Stimulated activated naive CD8-positive, alpha-beta T cell treated with anti-CD3 and anti-CD28 coated beads, Interleukin-15, amount 100 ng/mL, for 72 hours (primary cell): ENCODE data around the gene SMG6.

Experiments used
- ATAC-seq: fragments of 150-1000 bp; cut with Tn5 transposase; 2 replicates; pipeline ENCODE4 v1.10.0; 2021; ENCODE audit warnings: mild to moderate bottlenecking, moderate library complexity
- DNase-seq, 2 donors: peaks; one replicate each; pipeline ENCODE4 v3.0.0; 2021 to 2022
- H3K27ac Mint-ChIP-seq, 2 donors: one replicate each; pipeline ENCODE4 v1.8.0; 2022; ENCODE audit warnings: mild to moderate bottlenecking in 2 of 2, mixed read lengths in 2 of 2, moderate library complexity in 2 of 2
- H3K27me3 Mint-ChIP-seq: one replicate; pipeline ENCODE4 v1.8.0; 2022; ENCODE audit warnings: mixed read lengths
- H3K4me1 Mint-ChIP-seq: one replicate; pipeline ENCODE4 v1.8.0; 2022; ENCODE audit warnings: mild to moderate bottlenecking, mixed read lengths
- H3K4me3 Mint-ChIP-seq, 2 donors: one replicate each; pipeline ENCODE4 v1.8.0; 2022; ENCODE audit warnings: mild to moderate bottlenecking in 2 of 2, mixed read lengths in 2 of 2, moderate library complexity in 1 of 2
- H3K9me3 Mint-ChIP-seq, 2 donors: one replicate each; pipeline ENCODE4 v1.8.0; 2022; ENCODE audit warnings: mixed read lengths in 2 of 2

The SMG6 gene

DNA sequence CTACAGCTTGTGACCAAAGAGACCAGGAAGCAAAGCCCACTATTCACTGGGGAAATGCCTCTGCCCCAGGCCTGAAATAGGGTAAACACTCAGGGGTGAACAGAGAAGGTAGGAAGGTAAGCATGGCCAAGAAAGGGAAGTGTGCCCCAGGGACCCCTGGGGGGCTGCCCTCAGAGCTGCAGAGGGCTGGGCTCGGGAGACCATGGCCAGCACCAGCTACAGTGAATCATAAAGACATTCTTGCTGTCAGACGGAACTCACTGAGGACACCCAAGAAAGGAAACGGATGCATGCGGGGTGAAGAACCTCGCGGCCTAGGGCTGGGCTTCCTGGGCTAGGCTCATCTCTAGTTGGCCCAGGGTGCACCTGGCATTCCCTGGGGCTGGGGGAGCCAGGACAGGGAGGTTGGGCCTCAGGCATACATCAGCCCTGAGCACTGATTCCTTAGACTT, 239.0 kb downstream of the SMG6 start:
- no peak for DNase-seq
- Mint-ChIP-seq H3K9me3 (no peaks in the 10 kb centered on the region), H3K4me1 (peaks cover 86% of the 10 kb centered on the region), H3K4me3 (peak overlapping the region in 1 of 2 donors; percentile 9), H3K27me3 (no peaks in the 10 kb centered on the region), H3K27ac (peak overlapping the region in 1 of 2 donors; percentile 74)
- ATAC-seq = no peak

DNA sequence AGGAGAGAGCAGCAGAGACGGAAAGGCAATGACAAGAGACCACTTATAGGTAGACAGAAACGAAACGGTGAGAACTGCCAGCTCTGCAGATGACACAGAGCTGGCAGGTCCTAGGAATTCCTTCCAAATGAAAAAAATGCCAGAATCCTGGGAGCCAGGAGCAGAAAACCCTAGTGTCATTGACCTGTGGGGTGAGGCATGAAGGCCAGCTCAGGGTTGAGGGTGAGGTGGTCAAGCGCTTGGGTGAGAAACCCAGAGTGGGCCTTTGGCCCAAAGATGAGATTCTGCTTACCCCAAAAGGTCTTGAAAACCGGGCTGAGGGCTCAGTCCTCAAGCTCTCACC, 239.5 kb downstream of the SMG6 start:
- ATAC-seq (no peak), DNase-seq (no peak)
- Mint-ChIP-seq H3K27ac (peak overlapping the region in 1 of 2 donors; percentile 74), H3K9me3 (no peaks in the 10 kb centered on the region), H3K27me3 (no peaks in the 10 kb centered on the region), H3K4me1 (peaks cover 86% of the 10 kb centered on the region), H3K4me3 (no peak overlapping the region)

DNA sequence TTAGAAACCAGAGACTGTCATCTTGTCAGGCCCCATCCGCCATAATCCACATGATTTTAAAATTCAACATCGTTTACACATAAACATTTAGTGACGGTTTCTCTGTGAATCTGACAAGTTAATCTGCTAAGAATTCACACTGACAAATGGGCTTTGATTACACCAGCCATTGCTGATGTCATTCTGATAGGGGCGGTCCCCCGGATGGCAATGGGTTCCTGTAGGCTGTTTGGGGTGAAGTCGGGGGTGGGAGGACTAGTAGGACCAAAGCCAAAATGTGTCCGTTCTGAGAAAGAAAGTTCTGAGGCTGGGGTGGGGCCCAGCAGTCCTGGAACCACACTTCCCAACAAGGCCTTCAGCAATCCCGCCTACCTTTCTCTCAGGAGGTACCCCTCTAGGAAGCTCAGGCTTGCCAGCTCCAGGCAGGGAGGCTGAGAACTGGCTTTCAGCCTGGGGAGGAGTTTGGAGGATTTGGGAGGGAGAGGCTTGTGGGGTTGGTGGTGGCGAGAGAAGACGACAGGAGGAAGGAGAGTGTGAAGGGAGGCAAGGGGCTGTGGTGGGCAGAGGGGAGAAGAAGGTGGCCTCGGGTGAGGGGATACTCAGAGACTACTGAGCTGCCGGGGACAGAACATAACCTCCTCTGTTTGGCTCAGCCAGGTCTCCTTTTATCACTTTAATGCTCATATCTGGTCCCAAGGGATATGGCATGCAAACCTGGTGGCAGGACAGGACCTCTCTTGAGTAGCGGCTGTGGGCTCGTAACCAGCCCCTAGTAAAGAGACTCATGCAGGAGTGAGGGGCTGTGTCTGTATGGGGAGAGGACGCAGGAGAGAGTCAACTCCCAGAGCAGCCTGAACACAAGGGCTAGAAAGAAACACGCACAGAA, 240.1 kb downstream of the SMG6 start:
- H3K9me3 Mint-ChIP-seq = no peaks in the 10 kb centered on the region
- DNase-seq (no peak), ATAC-seq (no peak)
- peaks cover 80% of the 10 kb centered on the region for H3K4me1 Mint-ChIP-seq
- H3K27me3 Mint-ChIP-seq = no peaks in the 10 kb centered on the region
- no peak overlapping the region for H3K4me3 Mint-ChIP-seq
- H3K27ac Mint-ChIP-seq = no peak overlapping the region

DNA sequence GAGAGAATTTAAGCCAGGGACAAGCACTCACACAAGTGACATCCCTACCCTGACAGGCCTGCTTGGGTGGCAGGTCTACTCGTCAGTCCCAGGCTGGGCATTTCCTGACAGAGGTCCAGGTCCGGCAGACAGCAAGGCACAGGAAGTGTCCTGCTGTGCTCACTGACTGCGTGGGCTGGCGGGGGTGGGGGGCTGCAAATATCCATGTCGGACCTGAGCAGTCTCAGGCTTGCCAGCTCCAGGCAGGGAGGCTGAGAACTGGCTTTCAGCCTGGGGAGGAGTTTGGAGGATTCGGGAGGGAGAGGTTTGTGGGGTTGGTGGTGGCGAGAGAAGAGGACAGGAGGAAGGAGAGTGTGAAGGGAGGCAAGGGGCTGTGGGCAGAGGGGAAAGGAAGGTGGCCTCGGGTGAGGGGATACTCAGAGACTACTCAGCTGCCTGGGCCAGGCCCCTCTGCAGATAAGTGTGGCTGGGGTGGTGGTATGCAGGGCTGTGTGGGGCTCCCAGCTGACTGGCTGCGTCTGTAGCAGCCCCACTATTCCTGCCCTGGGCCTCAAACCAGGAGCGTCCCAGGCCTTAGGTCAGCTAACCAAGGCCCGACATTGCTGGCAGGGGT, 240.9 kb downstream of the SMG6 start:
- H3K4me1 Mint-ChIP-seq = peaks cover 75% of the 10 kb centered on the region
- ATAC-seq = no peak
- no peak for DNase-seq
- no peak overlapping the region for H3K4me3 Mint-ChIP-seq
- H3K27me3 Mint-ChIP-seq = no peaks in the 10 kb centered on the region
- no peaks in the 10 kb centered on the region for H3K9me3 Mint-ChIP-seq
- H3K27ac Mint-ChIP-seq = peak overlapping the region in 1 of 2 donors; percentile 83

DNA sequence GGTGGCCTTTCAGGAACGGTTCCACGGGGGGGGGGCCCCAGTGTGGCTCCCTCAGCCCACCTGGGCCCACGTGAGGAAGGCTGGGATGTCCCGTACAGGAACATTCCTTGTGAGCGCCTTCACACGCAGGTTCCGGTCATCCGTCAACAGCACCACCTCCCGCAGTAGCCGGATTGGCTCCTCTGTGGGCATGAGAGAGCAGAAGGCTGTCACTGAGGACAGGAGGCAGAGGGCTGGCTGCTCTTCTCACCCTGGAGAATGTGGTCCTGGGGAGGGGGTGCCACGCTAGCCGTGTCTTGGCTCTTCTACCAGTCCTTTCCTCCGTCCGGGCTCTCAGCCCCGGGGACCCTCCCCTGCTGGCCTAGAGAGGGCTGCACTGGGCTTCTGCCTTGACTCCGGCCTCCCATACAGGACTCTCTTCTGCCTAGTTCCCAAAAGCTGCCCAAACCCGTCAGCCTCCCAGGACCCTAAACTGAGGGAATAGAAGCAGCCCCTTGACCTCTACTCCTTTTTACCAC, 242.1 kb downstream of the SMG6 start:
- ATAC-seq (no peak), DNase-seq (no peak)
- Mint-ChIP-seq H3K4me1 (peaks cover 67% of the 10 kb centered on the region), H3K27me3 (no peaks in the 10 kb centered on the region), H3K27ac (peak overlapping the region in 1 of 2 donors; percentile 89), H3K4me3 (no peak overlapping the region), H3K9me3 (no peaks in the 10 kb centered on the region)

DNA sequence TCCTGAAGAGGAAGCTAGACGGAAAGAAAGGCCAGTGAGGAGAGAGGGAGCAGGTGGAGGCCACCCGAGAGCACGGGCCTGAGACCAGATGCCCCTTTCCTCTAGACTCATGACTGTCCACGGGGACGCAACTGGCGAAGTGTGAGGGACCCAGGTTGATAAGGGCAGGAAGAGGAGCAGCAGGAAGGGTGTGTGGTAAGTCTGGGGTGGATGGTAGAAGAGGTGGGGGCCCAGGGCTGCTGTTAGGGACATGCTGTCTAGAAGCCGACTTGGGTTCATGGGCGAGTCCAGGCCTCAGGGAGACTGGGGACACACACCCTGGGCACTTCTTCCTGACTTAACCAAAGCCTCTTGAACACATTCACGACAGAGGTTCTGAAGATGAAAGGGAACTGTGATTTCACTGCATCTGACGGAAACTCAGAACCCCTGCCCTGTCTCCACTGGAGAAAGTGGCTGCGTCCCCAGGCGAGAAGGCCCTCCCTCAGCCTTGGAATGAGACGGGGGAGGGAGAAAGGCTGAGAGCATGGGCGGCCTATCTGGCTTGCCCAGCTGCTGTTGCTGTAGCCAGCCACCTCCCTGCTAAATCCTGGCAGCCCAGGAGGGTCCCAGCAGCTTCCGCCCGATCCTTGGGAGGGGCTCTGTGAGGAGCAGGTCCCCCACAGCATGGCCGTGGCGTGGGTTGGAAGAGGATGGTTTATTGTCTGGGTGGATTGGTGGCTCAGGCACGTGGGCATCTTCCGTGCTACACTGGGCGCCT, 242.7 kb downstream of the SMG6 start:
- peaks cover 67% of the 10 kb centered on the region for H3K4me1 Mint-ChIP-seq
- H3K27me3 Mint-ChIP-seq = no peaks in the 10 kb centered on the region
- DNase-seq (no peak), ATAC-seq (no peak)
- H3K4me3 Mint-ChIP-seq = peak overlapping the region in 1 of 2 donors; percentile 15
- H3K9me3 Mint-ChIP-seq = no peaks in the 10 kb centered on the region
- peak overlapping the region; percentile 14 to 96 for H3K27ac Mint-ChIP-seq

DNA sequence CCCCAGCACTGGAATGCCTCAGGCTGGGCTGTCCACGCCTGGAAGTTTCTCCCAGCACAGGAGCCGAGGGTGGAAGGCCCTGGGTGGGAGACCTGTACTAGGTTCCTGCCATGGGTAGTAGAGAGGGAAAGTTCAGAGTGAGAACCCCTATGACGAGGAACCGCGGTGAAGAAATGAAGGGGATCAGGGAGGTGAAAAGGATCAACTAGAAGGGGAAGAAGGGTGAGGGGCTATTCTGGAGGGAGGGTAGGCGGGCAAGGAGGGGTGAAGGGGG, 243.3 kb downstream of the SMG6 start:
- Mint-ChIP-seq H3K27me3 (no peaks in the 10 kb centered on the region), H3K9me3 (no peaks in the 10 kb centered on the region), H3K4me1 (peaks cover 64% of the 10 kb centered on the region), H3K4me3 (no peak overlapping the region), H3K27ac (peak overlapping the region in 1 of 2 donors; percentile 96)
- DNase-seq = no peak
- no peak for ATAC-seq

DNA sequence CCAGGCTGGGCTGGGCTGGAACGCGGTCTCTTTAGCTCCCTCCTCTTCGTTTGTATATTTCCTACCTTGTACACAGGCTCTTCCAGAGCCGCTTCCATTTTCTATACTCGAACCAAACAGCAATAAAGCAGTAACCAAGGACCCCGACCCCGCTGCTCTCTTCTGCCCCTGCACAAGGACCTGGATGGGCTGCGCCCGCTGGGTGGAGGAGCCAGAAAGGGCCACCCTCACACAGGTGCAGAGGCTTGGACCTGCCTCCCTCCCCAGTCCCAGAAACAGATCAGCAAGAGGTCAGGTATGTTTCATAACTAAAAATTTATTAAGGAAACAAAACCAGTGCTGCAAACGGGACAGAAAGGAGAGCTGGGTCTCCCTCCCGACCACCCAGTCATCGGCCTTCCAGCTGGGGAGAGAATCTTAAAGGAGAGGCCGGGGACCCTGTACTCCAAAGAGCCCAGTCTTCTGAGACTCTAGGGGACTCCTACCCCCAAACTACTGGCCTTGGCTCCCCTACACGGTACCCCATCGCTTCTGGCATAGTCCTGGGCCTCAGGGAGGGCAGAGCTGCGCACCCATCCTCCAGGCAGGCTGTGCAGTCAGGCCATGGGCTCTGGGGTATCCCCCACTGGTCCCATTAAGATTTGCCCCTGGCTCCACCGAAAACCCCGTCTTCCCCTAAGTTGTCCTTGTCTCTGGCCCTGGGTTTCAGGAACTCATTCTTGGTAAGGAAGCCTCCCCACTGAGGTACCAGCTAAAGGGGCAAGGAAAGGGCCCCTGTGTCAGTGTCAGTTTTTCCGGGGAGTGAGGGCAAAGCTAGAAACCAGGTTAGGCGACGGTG, 243.8 kb downstream of the SMG6 start:
- H3K4me3 Mint-ChIP-seq = peak overlapping the region; percentile 49 to 79
- H3K27ac Mint-ChIP-seq = peak overlapping the region in 1 of 2 donors; percentile 96
- H3K27me3 Mint-ChIP-seq = no peaks in the 10 kb centered on the region
- H3K4me1 Mint-ChIP-seq = peaks cover 58% of the 10 kb centered on the region
- no peaks in the 10 kb centered on the region for H3K9me3 Mint-ChIP-seq
- DNase-seq = no peak
- ATAC-seq = no peak

DNA sequence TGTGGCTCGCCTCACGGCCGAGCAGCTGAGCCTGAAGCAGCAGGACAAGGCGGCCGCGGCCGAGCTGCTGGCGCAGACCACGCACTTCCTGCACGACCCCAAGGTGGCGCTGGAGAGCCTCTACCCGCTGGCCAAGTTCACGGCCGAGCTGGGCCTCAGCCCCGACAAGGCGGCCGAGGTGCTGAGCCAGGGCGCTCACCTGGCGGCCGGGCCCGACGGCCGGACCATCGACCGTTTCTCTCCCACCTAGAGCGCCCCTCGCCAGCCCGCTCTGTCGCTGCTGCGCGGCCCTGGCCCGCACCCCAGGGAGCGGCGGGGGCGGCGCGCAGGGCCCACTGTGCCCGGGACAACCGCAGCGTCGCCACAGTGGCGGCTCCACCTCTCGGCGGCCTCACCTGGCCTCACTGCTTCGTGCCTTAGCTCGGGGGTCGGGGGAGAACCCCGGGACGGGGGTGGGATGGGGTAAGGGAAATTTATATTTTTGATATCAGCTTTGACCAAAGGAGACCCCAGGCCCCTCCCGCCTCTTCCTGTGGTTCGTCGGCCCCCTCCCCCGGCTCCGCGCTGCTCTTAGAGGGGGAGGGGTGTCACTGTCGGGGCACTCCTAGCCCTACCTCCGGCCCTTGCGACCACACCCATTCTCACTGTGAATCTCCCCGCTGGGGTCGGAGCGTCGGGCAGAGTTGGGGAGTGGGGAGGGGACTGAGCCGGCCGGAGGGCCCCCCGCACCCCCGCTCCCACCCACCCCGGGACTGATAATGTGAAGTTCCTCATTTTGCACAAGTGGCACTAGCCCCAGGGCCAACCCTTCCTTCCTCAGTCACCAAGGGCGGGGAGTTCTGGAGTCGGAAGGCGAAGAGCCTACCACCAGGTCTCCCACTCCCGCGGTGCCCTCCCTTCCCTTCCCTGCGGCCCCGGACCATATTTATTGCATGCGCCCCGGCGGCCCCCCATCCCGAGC, 244.7 kb downstream of the SMG6 start:
- H3K4me3 Mint-ChIP-seq = peak overlapping the region; percentile 49 to 79
- no peak for ATAC-seq
- DNase-seq = peak; percentile 76 to 77
- H3K9me3 Mint-ChIP-seq = no peaks in the 10 kb centered on the region
- H3K4me1 Mint-ChIP-seq = peaks cover 59% of the 10 kb centered on the region
- no peaks in the 10 kb centered on the region for H3K27me3 Mint-ChIP-seq
- H3K27ac Mint-ChIP-seq = peak overlapping the region in 1 of 2 donors; percentile 96

DNA sequence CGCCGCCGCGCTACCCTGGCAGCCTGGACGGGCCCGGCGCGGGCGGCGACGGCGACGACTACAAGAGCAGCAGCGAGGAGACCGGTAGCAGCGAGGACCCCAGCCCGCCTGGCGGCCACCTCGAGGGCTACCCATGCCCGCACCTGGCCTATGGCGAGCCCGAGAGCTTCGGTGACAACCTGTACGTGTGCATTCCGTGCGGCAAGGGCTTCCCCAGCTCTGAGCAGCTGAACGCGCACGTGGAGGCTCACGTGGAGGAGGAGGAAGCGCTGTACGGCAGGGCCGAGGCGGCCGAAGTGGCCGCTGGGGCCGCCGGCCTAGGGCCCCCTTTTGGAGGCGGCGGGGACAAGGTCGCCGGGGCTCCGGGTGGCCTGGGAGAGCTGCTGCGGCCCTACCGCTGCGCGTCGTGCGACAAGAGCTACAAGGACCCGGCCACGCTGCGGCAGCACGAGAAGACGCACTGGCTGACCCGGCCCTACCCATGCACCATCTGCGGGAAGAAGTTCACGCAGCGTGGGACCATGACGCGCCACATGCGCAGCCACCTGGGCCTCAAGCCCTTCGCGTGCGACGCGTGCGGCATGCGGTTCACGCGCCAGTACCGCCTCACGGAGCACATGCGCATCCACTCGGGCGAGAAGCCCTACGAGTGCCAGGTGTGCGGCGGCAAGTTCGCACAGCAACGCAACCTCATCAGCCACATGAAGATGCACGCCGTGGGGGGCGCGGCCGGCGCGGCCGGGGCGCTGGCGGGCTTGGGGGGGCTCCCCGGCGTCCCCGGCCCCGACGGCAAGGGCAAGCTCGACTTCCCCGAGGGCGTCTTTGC, 245.6 kb downstream of the SMG6 start:
- Mint-ChIP-seq H3K27me3 (no peaks in the 10 kb centered on the region), H3K4me1 (peaks cover 59% of the 10 kb centered on the region), H3K27ac (peak overlapping the region in 1 of 2 donors; percentile 48), H3K9me3 (no peaks in the 10 kb centered on the region), H3K4me3 (peak overlapping the region in 1 of 2 donors; percentile 68)
- ATAC-seq (no peak), DNase-seq (peak in 1 of 2 donors; percentile 54)

DNA sequence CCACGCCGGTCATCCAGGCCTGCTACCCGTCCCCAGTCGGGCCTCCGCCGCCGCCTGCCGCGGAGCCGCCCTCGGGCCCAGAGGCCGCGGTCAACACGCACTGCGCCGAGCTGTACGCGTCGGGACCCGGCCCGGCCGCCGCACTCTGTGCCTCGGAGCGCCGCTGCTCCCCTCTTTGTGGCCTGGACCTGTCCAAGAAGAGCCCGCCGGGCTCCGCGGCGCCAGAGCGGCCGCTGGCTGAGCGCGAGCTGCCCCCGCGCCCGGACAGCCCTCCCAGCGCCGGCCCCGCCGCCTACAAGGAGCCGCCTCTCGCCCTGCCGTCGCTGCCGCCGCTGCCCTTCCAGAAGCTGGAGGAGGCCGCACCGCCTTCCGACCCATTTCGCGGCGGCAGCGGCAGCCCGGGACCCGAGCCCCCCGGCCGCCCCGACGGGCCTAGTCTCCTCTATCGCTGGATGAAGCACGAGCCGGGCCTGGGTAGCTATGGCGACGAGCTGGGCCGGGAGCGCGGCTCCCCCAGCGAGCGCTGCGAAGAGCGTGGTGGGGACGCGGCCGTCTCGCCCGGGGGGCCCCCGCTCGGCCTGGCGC, 246.3 kb downstream of the SMG6 start:
- peak overlapping the region in 1 of 2 donors; percentile 68 for H3K4me3 Mint-ChIP-seq
- H3K9me3 Mint-ChIP-seq = no peaks in the 10 kb centered on the region
- no peak for ATAC-seq

DNA sequence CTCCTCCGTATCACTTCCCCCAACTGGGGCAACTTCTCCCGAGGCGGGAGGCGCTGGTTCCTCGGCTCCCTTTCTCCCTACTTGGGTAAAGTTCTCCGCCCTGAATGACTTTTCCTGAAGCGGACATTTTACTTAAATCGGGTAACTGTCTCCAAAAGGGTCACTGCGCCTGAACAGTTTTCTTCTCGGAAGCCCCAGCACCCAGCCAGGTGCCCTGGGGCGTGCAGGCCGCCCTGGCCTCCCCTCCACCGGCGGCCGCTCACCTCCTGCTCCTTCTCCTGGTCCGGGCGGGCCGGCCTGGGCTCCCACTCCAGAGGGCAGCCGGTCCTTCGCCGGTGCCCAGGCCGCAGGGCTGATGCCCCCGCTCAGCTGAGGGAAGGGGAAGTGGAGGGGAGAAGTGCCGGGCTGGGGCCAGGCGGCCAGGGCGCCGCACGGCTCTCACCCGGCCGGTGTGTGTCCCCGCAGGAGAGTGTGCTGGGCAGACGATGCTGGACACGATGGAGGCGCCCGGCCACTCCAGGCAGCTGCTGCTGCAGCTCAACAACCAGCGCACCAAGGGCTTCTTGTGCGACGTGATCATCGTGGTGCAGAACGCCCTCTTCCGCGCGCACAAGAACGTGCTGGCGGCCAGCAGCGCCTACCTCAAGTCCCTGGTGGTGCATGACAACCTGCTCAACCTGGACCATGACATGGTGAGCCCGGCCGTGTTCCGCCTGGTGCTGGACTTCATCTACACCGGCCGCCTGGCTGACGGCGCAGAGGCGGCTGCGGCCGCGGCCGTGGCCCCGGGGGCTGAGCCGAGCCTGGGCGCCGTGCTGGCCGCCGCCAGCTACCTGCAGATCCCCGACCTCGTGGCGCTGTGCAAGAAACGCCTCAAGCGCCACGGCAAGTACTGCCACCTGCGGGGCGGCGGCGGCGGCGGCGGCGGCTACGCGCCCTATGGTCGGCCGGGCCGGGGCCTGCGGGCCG, 247.1 kb downstream of the SMG6 start:
- ATAC-seq (no peak), DNase-seq (peak; percentile 73 to 81)
- Mint-ChIP-seq H3K9me3 (no peaks in the 10 kb centered on the region), H3K4me3 (peak overlapping the region; percentile 79 to 86), H3K27ac (peak overlapping the region in 1 of 2 donors; percentile 89), H3K27me3 (peaks cover 9% of the 10 kb centered on the region), H3K4me1 (peaks cover 57% of the 10 kb centered on the region)

More for the DNA sequence above, 246.3 kb downstream of the SMG6 start:
- peak in 1 of 2 donors; percentile 57 for DNase-seq
- Mint-ChIP-seq H3K27me3 (peaks cover 1% of the 10 kb centered on the region), H3K4me1 (peaks cover 55% of the 10 kb centered on the region), H3K27ac (no peak overlapping the region)
